Non-pigmented ciliary epithelial cell (primary cell): ENCODE measurements around the gene TRIM52.

ENCODE experiments used
- DNase-seq: peaks from one replicate; pipeline ENCODE4 v3.0.0-alpha.2; 2010; ENCODE audit warnings: low read depth

The TRIM52 gene

GRCh38 chr5:181255836-181256578 lies 4.9 kb downstream of the TRIM52 start:
- no peak for DNase-seq

GRCh38 chr5:181255276-181255675 lies 5.7 kb downstream of the TRIM52 start:
- DNase-seq: no peak

GRCh38 chr5:181248277-181248676 lies 12.7 kb downstream of the TRIM52 start:
- DNase-seq: no peak

- peak; percentile 27 for DNase-seq
These were observed 14.5 kb downstream of the TRIM52 start for GRCh38 chr5:181246276-181247049.

- no peak for DNase-seq
These were observed 15.3 kb downstream of the TRIM52 start for GRCh38 chr5:181245427-181246275.

GRCh38 chr5:181243564-181244343 lies 17.2 kb downstream of the TRIM52 start, which contains the start of gene RACK1:
TSS of gene RACK1 (minus strand) at chr5:181243906. CDS start at chr5:181243800, 106 bp downstream.
- peak; percentile 34 for DNase-seq

GRCh38 chr5:181243018-181243563 lies 17.9 kb downstream of the TRIM52 start:
- no peak for DNase-seq

- DNase-seq: no peak
These were observed 18.9 kb downstream of the TRIM52 start for GRCh38 chr5:181242031-181242451.

GRCh38 chr5:181241393-181241975 lies 19.5 kb downstream of the TRIM52 start:
- DNase-seq: peak; percentile 53

GRCh38 chr5:181239062-181239663 lies 21.8 kb downstream of the TRIM52 start:
- DNase-seq: no peak

- no peak for DNase-seq
These were observed 23.1 kb downstream of the TRIM52 start for GRCh38 chr5:181237729-181238385.

GRCh38 chr5:181236954-181237641 lies 23.8 kb downstream of the TRIM52 start:
- DNase-seq: no peak

GRCh38 chr5:181236471-181236870 lies 24.5 kb downstream of the TRIM52 start:
- no peak for DNase-seq

- no peak for DNase-seq
These were observed 25.1 kb downstream of the TRIM52 start for GRCh38 chr5:181235689-181236366.

GRCh38 chr5:181235323-181235688 lies 25.6 kb downstream of the TRIM52 start:
- DNase-seq: no peak

GRCh38 chr5:181234455-181235306 lies 26.3 kb downstream of the TRIM52 start:
- DNase-seq: no peak

- DNase-seq: no peak
These were observed 27.0 kb downstream of the TRIM52 start for GRCh38 chr5:181233801-181234454.
